Measurements from ENCODE around the gene ATP5MC2. TPM values are rescaled to one million over a fixed set of nuclear protein-coding genes. Genes with fewer than 3 reads are reported as not detected.

ATP5MC2 gene
- total and polyA plus RNA-seq, 7 experiments from 2014 or later, result 237 to 659 (median 287) TPM

DNA sequence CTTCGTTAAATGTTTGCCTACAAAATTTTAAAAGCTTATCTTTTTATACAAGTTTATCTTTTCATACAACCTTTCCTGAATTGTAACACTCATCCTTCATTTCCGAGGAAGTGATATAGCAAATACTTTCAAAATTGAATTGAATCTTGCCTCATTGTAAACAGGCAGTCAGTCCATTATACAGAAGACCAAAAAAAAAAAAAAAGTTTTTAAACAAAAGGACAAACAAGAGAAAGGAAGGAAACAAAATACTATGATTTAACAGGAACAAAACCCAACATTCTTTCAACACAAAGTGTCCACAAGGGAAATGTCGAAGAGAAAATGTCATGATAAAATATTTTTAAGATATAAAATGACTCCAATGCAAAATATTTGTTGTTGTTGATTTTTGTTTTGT lies 58.2 kb downstream of the ATP5MC2 start:
- no peaks in the 10 kb centered on the region for H3K27me3 ChIP-seq (ENCODE audit: control insufficient read depth in 2 of 2, insufficient read depth in 2 of 2, low read length in 2 of 2)
- no peaks in the 10 kb centered on the region for H3K9me3 ChIP-seq (ENCODE audit: control insufficient read depth in 2 of 3, low read length in 3 of 3)
- DNase-seq, result no peak
- H3K27ac ChIP-seq (ENCODE audit: low read depth, low read length), result no peak overlapping the region
- peaks cover 0 to 4% of the 10 kb centered on the region in 2 donors for H3K4me1 ChIP-seq (ENCODE audit: control insufficient read depth in 2 of 2, insufficient read depth in 2 of 2, low read length in 2 of 2)
- ChIA-PET POLR2A (interaction anchor here (1.1 kb wide), 1 partner anchor 14 kb away, joined by 6 read pairs; no protein-coding TSS in a partner anchor), CTCF (no interaction called here)
- Mint-ChIP-seq H3K27me3 (no peaks in the 10 kb centered on the region), H3K36me3 (peaks cover 0 to 15% (median 8%) of the 10 kb centered on the region in 5 donors), H3K27ac (peak overlapping the region in 8 of 9 donors; percentile 4 to 73 (median 54)), H3K9me3 (no peaks in the 10 kb centered on the region), H3K4me3 (peak overlapping the region; percentile 32 to 86 (median 79)), H3K4me1 (peaks cover 14 to 51% (median 33%) of the 10 kb centered on the region in 7 donors)
- ATAC-seq, result no peak
- no peak overlapping the region for H3K4me3 ChIP-seq (ENCODE audit: low read length)
- intact Hi-C loops (cut with micrococcal nuclease), result loop anchor here in 1 of 2 donors (1.0 kb wide), 1 partner anchor 9 kb away; the partner anchor contains the start of gene ATF7
- peaks cover 0 to 13% (median 0%) of the 10 kb centered on the region in 3 experiments for H3K36me3 ChIP-seq (ENCODE audit: control insufficient read depth in 2 of 3, insufficient read depth in 3 of 3, low read length in 3 of 3)

- DNase-seq (no peak), ATAC-seq (no peak)
- Histone ChIP-seq H3K36me3 (ENCODE audit: control insufficient read depth in 2 of 3, insufficient read depth in 3 of 3, low read length in 3 of 3) (peaks cover 0 to 13% (median 0%) of the 10 kb centered on the region in 3 experiments), H3K4me1 (ENCODE audit: control insufficient read depth in 2 of 2, insufficient read depth in 2 of 2, low read length in 2 of 2) (peaks cover 0 to 4% of the 10 kb centered on the region in 2 donors), H3K4me3 (ENCODE audit: low read length) (no peak overlapping the region), H3K27ac (ENCODE audit: low read depth, low read length) (no peak overlapping the region), H3K9me3 (ENCODE audit: control insufficient read depth in 2 of 3, low read length in 3 of 3) (no peaks in the 10 kb centered on the region), H3K27me3 (ENCODE audit: control insufficient read depth in 2 of 2, insufficient read depth in 2 of 2, low read length in 2 of 2) (no peaks in the 10 kb centered on the region)
- intact Hi-C loops (cut with micrococcal nuclease), result no loop called here
- no peaks in the 10 kb centered on the region for H3K9me3 Mint-ChIP-seq
- H3K4me3 Mint-ChIP-seq, result no peak overlapping the region
- ChIA-PET POLR2A (interaction anchor here (1.2 kb wide), 1 partner anchor 11 kb away, joined by 3 read pairs; no protein-coding TSS in a partner anchor), CTCF (interaction anchor here (1.0 kb wide), 1 partner anchor 63 kb away, joined by 3 read pairs; no protein-coding TSS in a partner anchor)
- no peak overlapping the region for H3K27ac Mint-ChIP-seq
- peaks cover 0 to 15% (median 8%) of the 10 kb centered on the region in 5 donors for H3K36me3 Mint-ChIP-seq
- peaks cover 14 to 50% (median 32%) of the 10 kb centered on the region in 7 donors for H3K4me1 Mint-ChIP-seq
- H3K27me3 Mint-ChIP-seq, result no peaks in the 10 kb centered on the region
Measured at GRCh38 chr12:53616950-53617349, 58.9 kb downstream of the ATP5MC2 start.

Other genes starting within 250 kb of the ATP5MC2 start
- 100 to 1,000 TPM; 147 to 215 (median 201) TPM for gene PRR13, start 234.3 kb downstream of the ATP5MC2 start, total RNA-seq
- 100 to 1,000 TPM; 493 to 529 TPM for gene PRR13, start 234.3 kb downstream of the ATP5MC2 start, polyA plus RNA-seq
- 1,000 to 10,000 TPM in 2 of 5 experiments, 100 to 1,000 TPM in 3; 737 to 1,110 (median 928) TPM for gene PCBP2, start 224.0 kb downstream of the ATP5MC2 start, total RNA-seq
- 100 to 1,000 TPM; 148 to 158 TPM for gene PCBP2, start 224.0 kb downstream of the ATP5MC2 start, polyA plus RNA-seq
- 10 to 100 TPM; 21.8 to 29.7 (median 23.0) TPM for gene MAP3K12, start 176.6 kb downstream of the ATP5MC2 start, total RNA-seq
- 1 to 10 TPM; 4.9 to 6.6 TPM for gene MAP3K12, start 176.6 kb downstream of the ATP5MC2 start, polyA plus RNA-seq
- 10 to 100 TPM; 25.1 to 45.2 (median 40.7) TPM for gene TARBP2, start 174.8 kb downstream of the ATP5MC2 start, total RNA-seq
- 10 to 100 TPM; 30.9 to 34.2 TPM for gene TARBP2, start 174.8 kb downstream of the ATP5MC2 start, polyA plus RNA-seq
- gene NPFF, start 168.6 kb downstream of the ATP5MC2 start, total RNA-seq, result not detected
- not detected for gene NPFF, start 168.6 kb downstream of the ATP5MC2 start, polyA plus RNA-seq
- gene ATF7, start 49.7 kb downstream of the ATP5MC2 start, total RNA-seq, result 10 to 100 TPM; 21.9 to 39.5 (median 30.9) TPM
- gene ATF7, start 49.7 kb downstream of the ATP5MC2 start, polyA plus RNA-seq, result 10 to 100 TPM; 14.5 to 14.9 TPM
- 100 to 1,000 TPM in 3 of 5 experiments, 10 to 100 TPM in 2; 66.1 to 175 (median 137) TPM for gene CALCOCO1, start 51.4 kb upstream of the ATP5MC2 start, total RNA-seq
- 10 to 100 TPM; 58.7 to 68.9 TPM for gene CALCOCO1, start 51.4 kb upstream of the ATP5MC2 start, polyA plus RNA-seq
- not detected for gene CISTR, start 75.9 kb upstream of the ATP5MC2 start, total RNA-seq
- not detected for gene CISTR, start 75.9 kb upstream of the ATP5MC2 start, polyA plus RNA-seq